Stimulated activated CD4-positive, alpha-beta T cell treated with anti-CD3 and anti-CD28 coated beads, Interleukin-12 subunit alpha, Interleukin-12 subunit beta, amount 100 ng/mL, for 24 hours (primary cell): ENCODE measurements around the gene ZNF865.
"Not testable (repeated sequence)": the region's sequence is repeated elsewhere in the genome, so short reads cannot be mapped to it uniquely, and the experiment has no call there.

Experiments used
- DNase-seq, 2 experiments: peaks; one replicate each; pipeline ENCODE4 v3.0.0-alpha.2; 2020; ENCODE audit warnings: low read depth in 2 of 2

The ZNF865 gene

DNA sequence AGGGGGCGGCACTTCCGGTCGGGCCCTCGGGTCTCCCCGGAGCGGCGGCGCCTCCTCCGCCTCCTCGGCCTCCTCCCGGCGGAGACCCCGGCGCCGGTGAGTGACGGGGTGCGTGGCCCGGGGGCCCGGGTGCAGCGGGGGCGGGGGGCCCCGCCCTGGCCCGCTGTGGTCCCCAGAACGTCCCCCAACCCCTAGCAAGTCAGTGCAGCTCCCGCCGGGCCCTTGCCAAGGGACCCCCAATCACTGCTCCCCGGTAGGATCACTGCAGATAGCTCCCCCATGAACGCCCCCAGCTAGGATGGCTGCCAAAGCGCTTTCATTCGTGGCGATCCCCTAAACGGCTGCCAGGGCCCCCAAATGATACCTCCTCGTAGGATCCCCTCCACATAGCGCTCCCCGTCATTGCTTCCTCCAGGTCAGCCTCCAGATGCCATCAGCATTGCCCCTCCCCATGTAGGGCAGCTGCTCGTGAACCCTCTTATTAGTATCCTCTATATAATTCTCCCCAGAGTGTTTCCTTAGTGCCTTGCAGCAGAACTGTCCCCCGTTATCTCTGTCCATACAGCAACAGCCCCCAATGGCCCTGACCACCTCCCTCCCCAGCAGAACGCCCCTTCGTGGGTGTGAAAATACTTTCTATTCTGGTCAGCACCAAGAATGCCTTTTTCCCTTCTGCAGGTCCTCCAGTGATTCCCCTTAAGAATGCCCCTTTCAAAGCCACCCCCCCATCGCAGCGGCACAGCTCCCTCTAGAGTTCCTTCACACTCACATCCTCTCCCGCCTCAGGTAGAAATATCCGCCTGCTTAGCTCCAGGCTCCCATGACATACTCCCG lies at the start of gene ZNF865:
TSS of gene ZNF865 (plus strand) at position 11 of the 834 bp plus-strand sequence. CDS start 7,972 bp downstream, outside the sequence.
- DNase-seq = peak in 1 of 2 experiments; percentile 70

DNA sequence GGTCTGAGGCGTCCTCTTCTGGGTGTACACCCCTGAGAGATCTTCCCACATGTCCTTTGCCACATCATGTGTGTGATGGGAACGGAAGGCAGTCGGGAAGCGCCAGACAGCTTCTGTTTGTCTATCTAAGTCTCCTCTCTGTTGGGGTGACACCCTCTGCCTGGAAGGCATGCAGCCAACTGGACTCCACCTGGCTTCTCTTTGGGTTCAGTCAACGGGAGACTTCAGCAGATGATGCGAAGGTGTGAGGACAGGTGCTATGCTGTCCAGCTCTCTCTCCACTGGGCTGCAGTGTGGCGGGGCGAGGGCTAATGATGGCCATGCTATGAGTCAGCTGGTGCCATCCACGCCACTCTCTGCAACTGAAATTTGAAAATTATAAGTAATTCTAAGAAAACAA lies 45.8 kb upstream of the ZNF865 start:
- no peak for DNase-seq

DNA sequence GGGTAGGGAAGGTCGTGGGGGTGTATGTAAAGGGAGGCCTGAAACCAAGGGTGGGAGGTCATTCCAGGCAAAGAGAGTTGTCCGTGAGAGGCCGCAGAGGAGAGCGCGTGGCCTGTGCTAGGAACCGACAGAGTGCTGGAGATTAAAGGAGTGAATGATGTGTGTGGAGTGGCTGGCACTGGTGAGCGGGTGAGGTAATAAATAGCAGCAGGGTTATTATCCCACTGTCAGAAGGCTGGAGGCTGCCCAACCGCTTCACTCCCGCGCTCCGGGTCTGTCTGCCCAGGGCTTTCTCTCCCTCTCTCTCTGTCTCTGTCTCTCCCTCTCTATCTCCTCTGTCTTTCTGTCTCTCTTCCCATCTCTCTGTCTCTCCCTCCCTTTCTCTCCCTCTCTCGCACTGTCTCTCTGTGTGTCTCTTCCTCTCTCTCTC lies 42.2 kb upstream of the ZNF865 start:
- no peak for DNase-seq

DNA sequence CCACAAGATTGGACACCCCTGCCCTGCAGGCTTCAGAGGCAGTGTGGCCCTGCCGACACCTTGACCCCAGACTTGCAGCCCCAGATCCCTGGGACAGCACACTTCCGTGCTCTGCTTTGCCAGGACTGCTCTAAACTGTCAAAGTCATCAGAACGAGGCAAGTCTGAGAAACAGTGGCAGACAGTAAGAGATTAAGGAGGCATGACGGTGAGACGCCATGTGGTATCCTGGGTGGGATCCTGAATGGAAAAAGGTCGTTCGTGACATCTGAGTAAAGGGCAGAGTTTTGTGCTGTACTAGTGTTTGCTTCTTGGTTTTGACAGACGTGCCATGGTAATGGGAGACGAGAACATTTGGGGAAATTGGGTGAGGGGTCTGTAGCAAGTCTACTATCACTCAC lies 38.6 kb upstream of the ZNF865 start:
- DNase-seq = no peak

DNA sequence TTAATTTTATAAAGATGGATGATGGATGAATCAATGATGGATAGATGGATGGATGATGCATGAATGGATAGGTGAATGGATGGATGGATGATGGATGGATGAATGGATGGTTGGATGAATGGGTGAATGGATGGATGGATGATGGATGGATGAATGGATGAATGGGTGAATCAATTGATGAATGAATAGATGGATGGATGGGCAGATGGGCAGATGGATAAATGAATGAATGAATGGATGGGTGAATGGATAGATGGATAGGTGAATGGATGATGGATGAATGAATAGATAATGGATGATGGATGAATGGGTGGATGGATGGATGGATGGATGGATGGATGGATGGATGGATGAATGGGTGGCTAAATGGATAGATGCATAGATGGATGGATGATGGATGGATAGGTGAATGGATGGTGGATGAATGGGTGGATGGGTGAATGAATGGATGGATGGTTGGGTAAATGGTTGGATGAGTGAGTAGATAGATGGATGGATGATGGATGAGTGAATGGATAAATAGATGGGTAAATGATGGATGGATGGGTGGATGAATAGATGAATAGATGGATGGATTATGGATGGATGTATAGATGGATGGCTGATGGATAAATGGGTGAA lies 37.6 kb upstream of the ZNF865 start:
- no peak for DNase-seq

DNA sequence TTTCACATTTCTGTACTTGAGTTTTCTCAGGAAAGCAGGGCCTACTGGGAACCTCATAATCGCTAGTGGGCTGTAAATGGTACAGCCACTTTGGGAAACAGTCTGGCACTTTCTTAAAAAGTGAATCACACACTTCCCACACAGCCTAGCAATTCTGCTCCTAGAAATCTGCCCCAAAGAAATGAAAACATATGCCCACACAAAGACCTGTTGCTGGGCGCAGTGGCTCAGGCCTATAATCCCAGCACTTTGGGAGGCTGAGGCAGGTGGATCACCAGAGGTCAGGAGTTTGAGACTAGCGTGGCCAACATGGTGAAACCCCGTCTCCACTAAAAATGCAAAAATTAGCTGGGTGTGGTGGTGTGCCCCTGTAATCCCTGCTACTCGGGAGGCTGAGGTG lies 36.0 kb upstream of the ZNF865 start:
- not testable (repeated sequence) for DNase-seq

DNA sequence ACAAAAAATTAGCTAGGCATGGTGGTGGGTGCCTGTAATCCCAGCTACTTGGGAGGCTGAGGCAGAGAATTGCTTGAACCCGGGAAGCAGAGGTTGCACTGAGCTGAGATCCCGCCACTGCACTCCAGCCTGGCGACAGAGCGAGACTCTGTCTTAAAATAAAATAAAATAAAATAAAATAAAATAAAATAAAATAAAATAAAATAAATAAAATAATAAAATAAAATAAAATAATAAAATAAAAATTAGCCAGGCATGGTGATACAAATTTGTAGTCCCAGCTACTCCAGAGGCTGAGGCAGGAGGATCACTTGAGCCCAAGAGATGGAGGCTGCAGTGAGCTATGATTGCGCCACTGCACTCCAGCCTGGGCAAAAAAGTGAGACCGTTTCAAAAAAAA lies 31.5 kb upstream of the ZNF865 start:
- DNase-seq = not testable (repeated sequence)

DNA sequence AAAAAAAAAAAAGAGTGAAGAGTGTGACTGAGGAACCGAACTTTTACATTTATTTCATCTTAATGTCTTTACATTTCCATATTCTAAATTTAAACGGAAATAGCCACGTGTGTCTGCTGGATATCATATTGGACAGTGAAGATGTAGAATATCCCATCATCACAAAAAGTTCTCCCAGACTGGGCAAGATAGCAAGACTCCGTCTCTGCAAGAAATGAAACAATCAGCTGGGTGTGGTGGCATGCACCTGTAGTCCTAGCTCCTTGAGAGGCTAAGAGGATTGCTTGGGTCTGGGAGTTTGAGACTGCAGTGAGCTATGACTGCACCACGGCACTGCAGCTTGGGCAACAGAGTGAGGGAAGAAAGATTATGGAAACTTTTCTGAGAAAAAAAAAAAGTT lies 28.7 kb upstream of the ZNF865 start:
- no peak for DNase-seq

DNA sequence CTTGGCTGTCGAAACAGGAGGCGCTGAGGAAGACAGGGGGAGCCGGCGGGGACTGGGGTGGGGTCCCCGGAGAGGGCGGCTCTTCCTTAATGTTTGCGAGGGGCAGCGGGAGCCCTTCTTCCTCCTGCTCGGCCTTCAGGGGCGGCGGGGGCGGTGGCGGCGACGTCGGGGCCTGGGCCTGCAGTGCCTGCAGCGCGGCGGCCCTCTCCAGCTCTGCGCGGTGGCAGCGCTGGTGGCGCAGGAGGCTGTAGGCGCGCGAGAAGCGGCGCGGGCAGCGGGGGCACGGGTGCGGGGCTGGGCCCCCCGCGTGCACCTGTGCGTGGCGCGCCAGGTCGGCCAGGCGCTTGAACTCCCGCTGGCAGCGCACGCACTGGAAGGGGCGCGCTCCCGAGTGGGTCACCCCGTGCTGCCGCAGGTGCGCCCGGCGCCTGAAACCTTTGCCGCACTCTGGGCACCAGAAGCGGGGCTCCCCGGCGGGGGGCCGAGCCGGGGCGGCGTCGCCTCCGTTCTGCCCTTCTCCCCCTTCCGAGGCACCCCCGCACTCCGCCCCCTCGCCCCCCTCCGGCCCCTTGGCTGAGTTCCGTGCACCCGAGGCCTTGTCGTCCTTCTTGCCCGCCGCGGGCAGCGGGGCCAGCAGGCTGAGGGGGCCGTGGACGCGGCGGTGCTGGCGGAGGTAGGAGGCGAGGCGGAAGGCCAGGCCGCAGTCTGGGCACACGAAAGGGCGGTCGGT lies 27.3 kb upstream of the ZNF865 start:
- no peak for DNase-seq

DNA sequence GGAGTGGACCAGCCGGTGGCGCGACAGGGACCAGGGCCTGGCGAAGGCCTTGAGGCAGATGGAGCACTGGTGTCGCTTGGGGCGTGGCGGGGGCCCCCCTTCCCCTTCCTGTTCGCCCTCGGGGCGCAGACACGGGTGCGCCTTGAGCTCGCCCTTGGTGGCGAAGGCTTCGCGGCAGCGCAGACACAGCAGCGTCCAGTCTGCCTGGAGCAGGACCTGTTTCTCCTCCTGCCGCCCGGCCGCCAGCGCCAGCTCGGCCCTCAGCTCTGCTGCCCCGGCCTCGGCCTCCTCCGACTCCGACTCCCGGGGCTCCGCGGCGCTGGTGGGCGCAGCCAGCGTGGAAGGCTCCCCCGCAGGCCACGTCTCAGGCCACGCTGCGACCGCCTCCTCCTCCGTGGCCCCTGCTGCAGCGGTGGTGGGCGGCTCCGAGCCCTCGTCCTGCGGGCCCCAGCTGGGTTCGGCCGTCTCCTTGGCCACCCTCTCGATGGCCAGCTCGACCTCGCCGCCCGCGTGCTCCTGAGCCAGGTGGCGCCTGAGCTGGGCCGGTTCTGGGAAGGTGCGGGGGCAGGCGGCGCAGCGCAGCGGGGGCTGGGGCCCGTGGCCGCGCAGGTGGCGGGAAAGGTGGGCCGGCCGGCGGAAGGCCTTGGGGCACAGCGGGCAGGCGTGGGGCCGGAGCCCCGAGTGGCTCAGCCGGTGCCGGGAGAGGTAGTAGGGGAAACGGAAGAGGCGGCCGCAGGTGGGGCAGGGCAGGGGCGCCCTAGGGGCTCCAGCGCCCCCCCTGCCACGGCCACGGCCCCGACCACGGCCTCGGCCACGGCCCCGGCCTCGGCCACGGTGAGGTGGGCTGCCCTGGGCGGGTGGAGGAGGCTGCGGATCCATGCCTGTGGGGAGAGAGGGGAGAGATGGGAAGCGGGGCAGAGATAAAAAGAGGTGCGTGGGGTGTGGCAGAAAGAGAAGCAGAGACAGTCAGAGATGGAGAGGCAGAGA lies 26.4 kb upstream of the ZNF865 start:
- DNase-seq = no peak

DNA sequence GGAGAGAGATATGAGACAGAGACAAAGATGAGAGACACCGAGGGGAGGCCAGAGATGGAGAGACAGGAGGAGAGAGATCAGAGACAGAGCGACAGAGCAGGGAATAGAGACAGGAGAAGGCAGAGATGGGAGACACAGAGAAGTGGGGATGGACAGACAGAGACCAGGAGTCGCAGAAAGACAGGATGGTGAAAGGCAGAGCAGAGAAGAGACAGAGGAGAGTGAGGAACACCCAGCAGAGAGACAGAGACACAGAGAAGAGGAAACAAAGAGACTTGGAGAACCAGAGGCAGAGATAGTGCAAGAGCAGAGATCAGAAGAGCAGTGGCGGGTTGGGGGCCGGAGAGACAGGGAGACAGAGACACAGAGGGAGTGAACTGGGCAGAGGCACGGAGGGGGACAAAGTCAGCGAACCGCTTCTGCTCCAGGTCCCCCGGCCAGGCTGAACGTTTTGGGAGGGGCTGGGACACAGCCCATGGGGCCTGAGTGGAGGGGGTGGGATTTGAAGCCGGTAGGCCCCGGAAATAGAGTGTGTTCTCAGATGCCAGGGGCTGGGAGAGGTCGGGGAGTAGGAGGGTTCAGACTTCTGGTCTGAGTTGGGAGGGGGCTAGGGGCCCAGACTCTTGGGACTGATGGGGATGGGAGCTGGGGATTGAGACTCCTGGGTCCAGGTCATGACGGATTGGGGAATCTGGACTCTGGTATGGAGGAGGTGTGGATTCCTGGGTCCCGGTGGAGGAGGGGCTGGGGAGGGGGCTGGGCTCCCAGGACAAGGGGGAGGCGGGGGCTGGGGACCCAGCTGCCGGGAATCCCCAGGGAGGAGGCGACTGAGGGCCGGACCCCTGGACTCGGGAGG lies 25.5 kb upstream of the ZNF865 start:
- no peak for DNase-seq

DNA sequence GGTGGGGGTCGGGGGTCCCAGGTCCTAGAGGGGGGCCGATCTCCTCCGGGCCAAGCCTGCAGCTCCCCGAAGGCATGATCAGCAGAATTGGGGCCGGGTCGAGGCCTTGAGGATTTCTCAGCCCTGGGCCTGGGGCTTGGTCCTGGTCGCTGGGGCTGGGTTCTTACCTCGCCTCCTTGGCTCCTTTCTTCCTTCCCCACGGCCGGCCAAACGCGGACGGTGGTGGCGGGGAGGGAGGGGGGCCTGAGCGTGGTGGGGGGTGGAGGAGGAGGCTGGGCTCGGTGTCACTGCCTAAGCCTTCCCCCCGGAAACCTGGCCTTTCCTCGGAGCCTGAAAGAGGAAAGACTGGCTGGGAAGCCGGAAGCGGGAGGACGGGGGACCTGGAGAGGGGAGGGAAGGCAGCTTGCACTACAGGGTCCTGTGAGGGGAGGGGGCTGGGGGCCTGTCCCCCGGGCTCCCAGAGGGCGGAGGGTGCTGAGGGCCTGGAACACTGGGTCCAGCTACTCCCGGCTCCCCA lies 24.8 kb upstream of the ZNF865 start, which contains the start of gene ZNF579:
TSS of gene ZNF579 (minus strand) at position 221 of the 517 bp plus-strand sequence. CDS start 1,209 bp downstream, outside the sequence.
- peak; percentile 69 to 78 for DNase-seq

DNA sequence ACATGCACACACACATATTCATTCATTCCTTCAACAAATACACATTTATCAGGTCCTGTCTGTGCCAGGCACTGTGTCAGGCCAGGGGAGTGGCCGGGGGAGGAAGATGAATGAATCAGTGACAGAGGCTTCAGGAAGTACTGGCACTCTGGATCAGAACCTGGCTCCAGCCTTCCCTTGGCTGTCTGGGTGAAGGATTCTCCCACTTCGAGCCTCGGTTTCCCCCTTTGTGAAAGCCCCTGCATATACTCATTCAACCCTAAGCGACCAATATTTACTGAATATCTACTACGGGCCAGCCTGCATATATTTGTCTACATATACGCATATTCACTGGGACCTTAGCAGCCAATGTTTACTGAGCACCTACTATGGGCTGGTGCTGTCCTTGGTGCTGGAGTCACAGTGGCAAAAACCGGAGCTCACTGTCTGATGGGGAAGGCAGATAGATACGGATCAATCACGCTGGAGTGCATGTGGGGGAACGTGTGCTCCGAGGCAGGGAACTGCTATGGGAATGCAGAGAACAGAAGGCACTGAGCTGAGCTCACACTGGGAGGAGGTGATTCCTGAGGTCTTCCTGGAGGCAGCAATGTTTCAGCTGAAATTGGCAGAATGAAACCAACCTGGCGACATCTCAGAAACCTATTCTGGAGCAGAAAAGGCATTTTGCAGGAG lies 24.2 kb upstream of the ZNF865 start:
- DNase-seq = no peak

DNA sequence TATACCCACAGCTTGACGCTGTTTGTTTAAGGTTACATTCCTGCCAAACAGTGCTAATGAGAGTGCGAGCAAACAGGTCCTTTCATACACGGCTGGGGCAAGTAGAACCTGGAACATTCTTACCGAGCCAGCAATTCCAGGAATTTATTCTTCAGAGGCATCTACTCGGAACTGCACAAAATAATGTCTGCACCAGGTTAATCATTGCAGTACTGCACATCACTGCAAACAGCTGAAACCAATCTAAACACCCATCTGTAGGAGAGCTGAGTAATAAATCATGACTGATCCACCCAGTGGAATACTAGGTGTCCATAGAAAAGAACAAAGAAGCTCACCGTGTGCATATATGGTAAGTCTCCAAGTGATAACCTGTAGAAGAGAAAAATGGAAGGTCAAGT lies 23.6 kb upstream of the ZNF865 start:
- no peak for DNase-seq

DNA sequence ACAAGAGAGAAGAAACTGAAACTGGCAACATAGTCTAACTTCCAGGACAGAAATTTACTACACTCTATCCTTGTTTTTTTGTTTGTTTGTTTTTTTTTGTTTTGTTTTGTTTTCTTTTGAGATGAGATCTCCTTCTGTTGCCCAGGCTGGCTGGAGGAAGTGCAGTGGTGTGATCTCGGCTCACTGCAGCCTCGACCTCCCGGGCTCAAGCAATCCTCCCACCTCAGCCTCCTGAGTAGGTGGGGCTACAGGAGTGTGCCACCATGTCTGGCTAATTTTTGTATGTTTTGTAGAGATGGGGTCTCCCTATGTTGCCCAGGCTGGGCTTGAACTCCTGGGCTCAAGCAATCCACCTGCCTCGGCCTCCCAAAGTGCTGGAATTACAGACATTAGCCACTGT lies 23.2 kb upstream of the ZNF865 start:
- DNase-seq = not testable (repeated sequence)

DNA sequence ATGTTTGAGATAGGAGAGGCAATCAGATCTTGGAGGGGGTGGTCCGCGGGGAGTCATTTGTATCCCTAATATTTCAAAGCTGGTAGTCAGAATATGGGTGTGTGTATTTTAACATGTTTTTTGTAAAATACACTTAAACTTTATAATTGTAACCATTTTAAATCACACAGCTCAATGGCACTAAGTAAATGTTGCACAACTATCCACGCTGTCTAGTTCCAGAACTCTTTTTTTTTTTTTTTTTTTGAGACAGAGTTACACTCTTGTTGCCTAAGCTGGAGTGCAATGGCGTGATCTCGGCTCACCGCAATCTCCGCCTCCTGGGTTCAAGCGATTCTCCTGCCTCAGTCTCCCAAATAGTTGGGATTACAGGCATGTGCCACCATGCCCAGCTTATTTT lies 21.6 kb upstream of the ZNF865 start:
- not testable (repeated sequence) for DNase-seq

DNA sequence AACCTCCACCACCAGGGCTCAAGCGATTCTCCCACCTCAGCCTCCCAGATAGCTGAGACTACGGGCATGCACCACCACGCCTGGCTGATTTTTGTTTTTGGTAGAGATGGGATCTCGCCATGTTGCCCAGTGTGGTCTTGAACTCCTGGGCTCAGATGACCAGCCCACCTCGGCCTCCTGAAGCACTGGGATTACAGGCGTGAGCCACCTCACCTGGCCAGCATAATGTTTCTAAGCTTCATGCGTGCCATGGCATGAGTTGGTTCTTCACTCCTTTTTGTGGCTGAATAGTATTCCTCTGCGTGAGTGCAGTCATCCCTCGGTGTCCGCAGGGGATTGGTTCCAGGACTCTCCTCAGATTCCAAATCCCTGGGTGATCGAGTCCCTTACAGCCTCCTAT lies 20.6 kb upstream of the ZNF865 start:
- no peak for DNase-seq

DNA sequence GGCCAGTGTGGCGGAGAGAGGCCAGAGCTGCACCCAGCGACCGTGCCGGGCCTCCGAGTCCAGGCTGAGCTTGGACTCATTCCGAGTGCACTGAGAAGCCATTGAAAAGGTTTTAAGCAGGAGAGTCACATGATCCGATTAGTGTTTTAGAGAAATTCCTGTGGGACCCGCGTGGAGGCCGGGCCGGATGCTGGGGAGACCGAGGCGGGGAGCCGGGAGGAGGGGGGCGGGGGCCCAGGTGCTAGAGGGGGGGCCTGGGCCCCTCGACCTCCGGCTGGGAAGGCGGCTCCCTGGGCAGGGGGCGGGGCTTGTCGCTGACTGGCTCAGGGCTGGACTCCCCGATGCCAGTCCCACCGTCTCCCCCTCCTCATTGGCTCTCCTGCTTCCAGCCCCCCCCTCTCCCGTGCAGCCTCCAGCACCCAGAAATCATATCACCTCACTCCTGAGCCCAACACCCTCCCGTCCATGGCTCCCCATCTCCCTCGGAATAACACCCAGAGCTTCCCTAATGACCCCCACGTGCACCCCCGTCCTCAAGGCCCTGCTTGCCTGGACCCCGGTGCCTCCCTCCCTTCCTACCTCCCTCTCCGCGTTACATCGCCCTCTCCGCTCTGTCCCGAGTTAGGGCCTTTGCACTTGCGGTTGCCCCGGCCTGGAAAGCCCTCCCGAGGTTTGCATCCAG lies 19.6 kb upstream of the ZNF865 start:
- peak in 1 of 2 experiments; percentile 46 for DNase-seq
